Activated B cell treated with CpG ODN at 0.5 μM for 24 hours (primary cell): ENCODE results near the gene SPTBN4. TPM values are rescaled to one million over a fixed set of nuclear protein-coding genes. Genes with fewer than 3 reads are reported as not detected.
"Not testable (repeated sequence)": the region's sequence is repeated elsewhere in the genome, so short reads cannot be mapped to it uniquely, and the experiment has no call there.

ENCODE experiments used
- ATAC-seq: fragments of 200-7000 bp; cut with Tn5 transposase; one replicate; pipeline ENCODE4 v1.10.0; 2021; ENCODE audit warnings: low read depth, mild to moderate bottlenecking, moderate library complexity
- CTCF ChIA-PET: fragments of 350-600 bp; sonication (Branson Sonifier 250); formaldehyde crosslinking; loops from one replicate; lab custom pipeline; 2021; ENCODE audit warnings: antibody characterized with exemption; lab: Charles Lee
- POLR2A ChIA-PET: fragments of 350-600 bp; sonication (Branson Sonifier 250); formaldehyde crosslinking; loops from one replicate; lab custom pipeline; 2021; ENCODE audit warnings: antibody characterized with exemption; lab: Charles Lee
- DNase-seq: peaks from one replicate; pipeline ENCODE4 v3.0.0; 2022
- H3K27ac Mint-ChIP-seq: one replicate; pipeline ENCODE4 v1.8.0; 2020; ENCODE audit warnings: mixed read lengths
- H3K27me3 Mint-ChIP-seq: one replicate; pipeline ENCODE4 v1.8.0; 2021; ENCODE audit warnings: mixed read lengths
- H3K36me3 Mint-ChIP-seq: one replicate; pipeline ENCODE4 v1.8.0; 2021; ENCODE audit warnings: low read depth, mixed read lengths
- H3K4me1 Mint-ChIP-seq: one replicate; pipeline ENCODE4 v1.8.0; 2021; ENCODE audit warnings: mixed read lengths
- H3K4me3 Mint-ChIP-seq: one replicate; pipeline ENCODE4 v1.8.0; 2020; ENCODE audit warnings: mild to moderate bottlenecking, mixed read lengths
- H3K9me3 Mint-ChIP-seq: one replicate; pipeline ENCODE4 v1.8.0; 2020; ENCODE audit warnings: mixed read lengths
- CTCF ChIP-seq: fragments of 200-600 bp; IDR thresholded peaks from one replicate; pipeline ENCODE4 v1.8.0; 2022; ENCODE audit warnings: antibody characterized with exemption, mild to moderate bottlenecking
- intact Hi-C: fragments of 100-400 bp; cut with micrococcal nuclease; formaldehyde crosslinking; loops from one replicate; pipeline ENCODE4 v1.15.1; 2024
- total RNA-seq: library from RNA; stranded (reverse); gene quantifications from 2 replicates; pipeline ENCODE4 v1.2.3, GENCODE V29; 2022

Gene SPTBN4
- total RNA-seq, 1 donor from 2014 or later = 0.20 TPM

- Mint-ChIP-seq H3K27me3 (no peaks in the 10 kb centered on the region), H3K36me3 (peaks cover 68% of the 10 kb centered on the region), H3K4me1 (peaks cover 10% of the 10 kb centered on the region), H3K4me3 (no peak overlapping the region), H3K9me3 (no peaks in the 10 kb centered on the region), H3K27ac (no peak overlapping the region)
- ChIA-PET CTCF (no interaction called here), POLR2A (no interaction called here)
- intact Hi-C loops = no loop called here
- TF ChIP-seq CTCF = no peak
- ATAC-seq = no peak
- DNase-seq = no peak
Observed at GRCh38 chr19:40588110-40588854, 121.5 kb downstream of the SPTBN4 start.

- POLR2A ChIA-PET = no interaction called here
- no peak for DNase-seq
- no peak overlapping the region for H3K4me3 Mint-ChIP-seq
Observed at GRCh38 chr19:40588926-40589569, 122.2 kb downstream of the SPTBN4 start.

GRCh38 chr19:40589591-40590429 lies 123.0 kb downstream of the SPTBN4 start:
- no peak for TF ChIP-seq CTCF
- H3K9me3 Mint-ChIP-seq = no peaks in the 10 kb centered on the region
- no peak overlapping the region for H3K27ac Mint-ChIP-seq
- POLR2A ChIA-PET = no interaction called here
- peaks cover 53% of the 10 kb centered on the region for H3K36me3 Mint-ChIP-seq
- CTCF ChIA-PET = no interaction called here
- intact Hi-C loops = no loop called here
- H3K4me3 Mint-ChIP-seq = no peak overlapping the region
- ATAC-seq (no peak), DNase-seq (no peak)
- H3K27me3 Mint-ChIP-seq = no peaks in the 10 kb centered on the region
- H3K4me1 Mint-ChIP-seq = peaks cover 2% of the 10 kb centered on the region

More at GRCh38 chr19:40588926-40589569, 122.2 kb downstream of the SPTBN4 start:
- intact Hi-C loops = no loop called here
- TF ChIP-seq CTCF = no peak
- no peak for ATAC-seq
- CTCF ChIA-PET = no interaction called here
- no peaks in the 10 kb centered on the region for H3K27me3 Mint-ChIP-seq
- H3K9me3 Mint-ChIP-seq = no peaks in the 10 kb centered on the region
- peaks cover 7% of the 10 kb centered on the region for H3K4me1 Mint-ChIP-seq
- peaks cover 61% of the 10 kb centered on the region for H3K36me3 Mint-ChIP-seq
- no peak overlapping the region for H3K27ac Mint-ChIP-seq

GRCh38 chr19:40590464-40591265 lies 123.9 kb downstream of the SPTBN4 start:
- ChIA-PET CTCF (no interaction called here), POLR2A (interaction anchor here (0.9 kb wide), 1 partner anchor 20 kb away, joined by 4 read pairs; no protein-coding TSS in a partner anchor)
- intact Hi-C loops = no loop called here
- Mint-ChIP-seq H3K4me3 (no peak overlapping the region), H3K4me1 (peaks cover 2% of the 10 kb centered on the region), H3K9me3 (no peaks in the 10 kb centered on the region), H3K27me3 (no peaks in the 10 kb centered on the region), H3K36me3 (peaks cover 49% of the 10 kb centered on the region), H3K27ac (no peak overlapping the region)
- no peak for ATAC-seq
- TF ChIP-seq CTCF = no peak
- DNase-seq = no peak

GRCh38 chr19:40591724-40592123 lies 124.9 kb downstream of the SPTBN4 start:
- intact Hi-C loops, CTCF ChIA-PET, H3K9me3 Mint-ChIP-seq, H3K27me3 Mint-ChIP-seq, DNase-seq, H3K4me1 Mint-ChIP-seq, ATAC-seq, H3K4me3 Mint-ChIP-seq: not testable (repeated sequence)
- Mint-ChIP-seq H3K27ac (peak overlapping the region; percentile 71), H3K36me3 (peaks cover 39% of the 10 kb centered on the region)
- POLR2A ChIA-PET = interaction anchor here (0.6 to 0.9 kb wide), 2 partner anchors 17 to 21 kb away, joined by 4 read pairs; no protein-coding TSS in a partner anchor
